ENCODE results near the gene NUP188. TPM values are rescaled to one million over a fixed set of nuclear protein-coding genes. Genes with fewer than 3 reads are reported as not detected.
A peak's percentile ranks its signal among the peaks of the same experiment; 100 is the strongest.

The NUP188 gene
- total and polyA plus RNA-seq, 2 donors (not counting 1 experiment from before 2014, with no cell fraction given), result 42.8 to 83.6 TPM

- peak; percentile 30 for DNase-seq
- H3K9me3 ChIP-seq (ENCODE audit: control extremely low read depth in 1 of 3, control insufficient read depth in 2 of 3, insufficient read depth in 1 of 3, low read length in 2 of 3), result no peaks in the 10 kb centered on the region
Observed at GRCh38 chr9:129026442-129027223, 79.1 kb downstream of the NUP188 start.

More at GRCh38 chr9:129026442-129027223, 79.1 kb downstream of the NUP188 start:
- CTCF ChIA-PET, result no interaction called here
- H3K9ac ChIP-seq (ENCODE audit: low read length), result peak overlapping the region; percentile 67
- H3K27me3 ChIP-seq (replicated peaks in 1 of 4; ENCODE audit: control extremely low read depth in 1 of 4, control insufficient read depth in 3 of 4, insufficient read depth in 4 of 4, low read length in 3 of 4), result no peaks in the 10 kb centered on the region
- peaks cover 0 to 2% of the 10 kb centered on the region in 2 experiments for H3K36me3 ChIP-seq (replicated peaks in 1 of 2; ENCODE audit: control extremely low read depth in 1 of 2, control insufficient read depth in 1 of 2, extremely low read depth in 1 of 2, insufficient read depth in 2 of 2, low read length in 1 of 2)
- TF ChIP-seq EZH2 (IDR thresholded peaks at IDR 0.05; ENCODE audit: borderline replicate concordance, insufficient read depth, low read depth, low read length, poor library complexity, severe bottlenecking) (no peak), CTCF (IDR thresholded peaks at IDR 0.05) (no peak)
- Mint-ChIP-seq H3K9me3 (ENCODE audit: insufficient read depth) (no peaks in the 10 kb centered on the region), H3K27me3 (no peaks in the 10 kb centered on the region), H3K27ac (peak overlapping the region; percentile 84), H3K4me3 (peak overlapping the region; percentile 89), H3K4me1 (peaks cover 29% of the 10 kb centered on the region)
- POLR2A ChIA-PET, result interaction anchor here (1.8 to 2.3 kb wide), 2 partner anchors 10 to 54 kb away, joined by 10 to 13 read pairs; partner anchors contain the start of genes DOLPP1 and MIGA2
- H3K4me3 ChIP-seq (ENCODE audit: control extremely low read depth in 1 of 5, extremely low read depth in 1 of 5, insufficient read depth in 1 of 5, low read depth in 2 of 5, low read length in 4 of 5), result peak overlapping the region in 1 of 5 experiments; percentile 63
- H2AFZ ChIP-seq (ENCODE audit: insufficient read depth, low read depth, low read length, poor library complexity, severe bottlenecking), result peak overlapping the region; percentile 69
- WGBS (ENCODE audit: insufficient coverage), result 94% methylated on average over 12 of the region's 17 CpGs
- peaks cover 42% of the 10 kb centered on the region for H3K79me2 ChIP-seq (ENCODE audit: control insufficient read depth, insufficient read depth, low read length)
- peaks cover 11 to 22% of the 10 kb centered on the region in 2 donors for H3K4me1 ChIP-seq (ENCODE audit: control insufficient read depth in 2 of 2, insufficient read depth in 2 of 2, low read length in 2 of 2)
- intact Hi-C loops (cut with micrococcal nuclease), result no loop called here
- H3K27ac ChIP-seq (ENCODE audit: low read length in 2 of 2), result peak overlapping the region in 1 of 2 donors; percentile 6
- H3K4me2 ChIP-seq (replicated peaks; ENCODE audit: low read depth, low read length, poor library complexity, severe bottlenecking), result peak overlapping the region; percentile 87
- peaks cover 33% of the 10 kb centered on the region for H4K20me1 ChIP-seq (ENCODE audit: control insufficient read depth, insufficient read depth, low read length, poor library complexity, severe bottlenecking)
- no peak for ATAC-seq (ENCODE audit: low read depth)

All from B cell (primary cell).